ENCODE results near the gene KIRREL3.

The KIRREL3 gene

GRCh38 chr11:126527651-126528050 is 472.9 kb downstream of the KIRREL3 start:
- no peak for TF ChIP-seq CTCF (conservative IDR thresholded peaks at IDR 0.05; ENCODE audit: low read depth, low read length)
- H3K4me3 ChIP-seq (ENCODE audit: low read length): no peak overlapping the region

GRCh38 chr11:126526471-126526870 is 474.1 kb downstream of the KIRREL3 start:
- DNase-seq (ENCODE audit: low read depth): no peak
- TF ChIP-seq CTCF (conservative IDR thresholded peaks at IDR 0.05; ENCODE audit: low read depth, low read length): no peak
- no peak overlapping the region for H3K4me3 ChIP-seq (ENCODE audit: low read length)

More at GRCh38 chr11:126527651-126528050, 472.9 kb downstream of the KIRREL3 start:
- no peak for DNase-seq (ENCODE audit: low read depth)

GRCh38 chr11:126525702-126526101 is 474.9 kb downstream of the KIRREL3 start:
- DNase-seq (ENCODE audit: low read depth): no peak
- H3K4me3 ChIP-seq (ENCODE audit: low read length): no peak overlapping the region
- no peak for TF ChIP-seq CTCF (conservative IDR thresholded peaks at IDR 0.05; ENCODE audit: low read depth, low read length)

DNA sequence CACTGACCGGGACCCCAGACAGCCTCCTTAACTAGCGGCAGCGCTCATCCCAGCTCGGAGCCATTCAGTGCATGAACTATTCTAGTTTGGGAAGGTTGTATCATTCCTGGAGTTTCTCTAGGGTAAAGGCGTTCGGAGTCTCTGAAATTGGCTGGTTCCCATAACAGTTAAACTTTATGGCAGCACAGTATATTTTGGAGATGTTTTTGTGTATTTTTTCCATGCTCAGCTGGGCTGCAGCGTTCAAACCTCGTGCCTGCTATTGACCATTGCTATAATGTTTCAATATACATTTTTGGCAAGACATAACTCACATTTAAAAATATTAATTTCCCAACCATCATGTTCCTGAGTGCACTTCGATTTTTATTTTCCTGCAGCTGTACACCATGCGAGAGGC is 475.4 kb downstream of the KIRREL3 start:
- DNase-seq (ENCODE audit: low read depth): no peak
- TF ChIP-seq CTCF (conservative IDR thresholded peaks at IDR 0.05; ENCODE audit: low read depth, low read length): no peak
- no peak overlapping the region for H3K4me3 ChIP-seq (ENCODE audit: low read length)

GRCh38 chr11:126523441-126524205 is 476.9 kb downstream of the KIRREL3 start:
- TF ChIP-seq CTCF (conservative IDR thresholded peaks at IDR 0.05; ENCODE audit: low read depth, low read length): no peak
- no peak for DNase-seq (ENCODE audit: low read depth)
- no peak overlapping the region for H3K4me3 ChIP-seq (ENCODE audit: low read length)

- no peak for DNase-seq (ENCODE audit: low read depth)
- TF ChIP-seq CTCF (conservative IDR thresholded peaks at IDR 0.05; ENCODE audit: low read depth, low read length): no peak
- no peak overlapping the region for H3K4me3 ChIP-seq (ENCODE audit: low read length)
Observed at GRCh38 chr11:126522606-126523005, 478.0 kb downstream of the KIRREL3 start.

DNA sequence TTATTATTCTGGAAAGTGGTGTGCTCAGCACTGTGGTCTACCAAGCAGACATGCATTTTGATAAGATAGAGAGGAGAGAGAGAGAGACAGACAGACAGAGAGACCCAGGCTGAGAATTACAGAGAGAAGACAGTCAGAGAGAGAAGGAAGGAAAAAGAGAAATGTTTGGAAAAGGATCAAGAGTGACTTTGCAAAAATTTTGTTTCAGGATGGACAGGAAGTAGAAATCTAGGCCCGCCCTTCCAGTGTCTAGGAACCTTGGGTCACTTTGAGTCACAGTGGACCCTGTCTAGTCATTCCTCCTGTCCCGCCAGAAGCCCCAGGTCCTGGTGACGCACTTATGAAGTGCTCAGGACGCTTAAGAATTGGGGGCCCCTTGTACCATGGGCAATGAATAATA is 478.4 kb downstream of the KIRREL3 start:
- H3K4me3 ChIP-seq (ENCODE audit: low read length): no peak overlapping the region
- no peak for TF ChIP-seq CTCF (conservative IDR thresholded peaks at IDR 0.05; ENCODE audit: low read depth, low read length)
- DNase-seq (ENCODE audit: low read depth): no peak
